ENCODE measurements around the gene NOL6. TPM values are rescaled to one million over a fixed set of nuclear protein-coding genes. Genes with fewer than 3 reads are reported as not detected.

The NOL6 gene
- total and polyA plus RNA-seq, 7 experiments from 2014 or later, result 14.2 to 48.0 (median 43.8) TPM

GRCh38 chr9:33450621-33451146 is 23.0 kb downstream of the NOL6 start:
- intact Hi-C loops (cut with micrococcal nuclease), result no loop called here
- ChIA-PET CTCF (interaction anchor here (0.6 to 8.5 kb wide), 5 partner anchors 16 to 76 kb away, joined by 3 to 134 read pairs (median 4); partner anchors contain the start of gene NOL6), POLR2A (interaction anchor here (1.0 to 2.6 kb wide), 3 partner anchors 9 to 22 kb away, joined by 3 to 17 read pairs (median 4); partner anchors contain the start of gene NOL6)
- Histone ChIP-seq H3K27ac (ENCODE audit: low read depth, low read length) (no peak overlapping the region), H3K4me1 (ENCODE audit: control insufficient read depth in 2 of 2, insufficient read depth in 2 of 2, low read length in 2 of 2) (peaks cover 42 to 46% of the 10 kb centered on the region in 2 donors), H3K9me3 (ENCODE audit: control insufficient read depth in 2 of 3, low read length in 3 of 3) (no peaks in the 10 kb centered on the region), H3K27me3 (ENCODE audit: control insufficient read depth in 2 of 2, insufficient read depth in 2 of 2, low read length in 2 of 2) (no peaks in the 10 kb centered on the region), H3K36me3 (ENCODE audit: control insufficient read depth in 2 of 3, insufficient read depth in 3 of 3, low read length in 3 of 3) (no peaks in the 10 kb centered on the region), H3K4me3 (ENCODE audit: low read length) (no peak overlapping the region)
- Mint-ChIP-seq H3K4me3 (peak overlapping the region in 1 of 10 donors; percentile 45), H3K27me3 (no peaks in the 10 kb centered on the region), H3K9me3 (no peaks in the 10 kb centered on the region), H3K4me1 (peaks cover 40 to 65% (median 56%) of the 10 kb centered on the region in 7 donors), H3K27ac (peak overlapping the region in 6 of 9 donors; percentile 14 to 82 (median 48)), H3K36me3 (peaks cover 0 to 4% (median 0%) of the 10 kb centered on the region in 5 donors)
- ATAC-seq (no peak), DNase-seq (no peak)

- Mint-ChIP-seq H3K4me3 (peak overlapping the region in 1 of 10 donors; percentile 16), H3K27me3 (no peaks in the 10 kb centered on the region), H3K4me1 (peaks cover 45 to 71% (median 61%) of the 10 kb centered on the region in 7 donors), H3K36me3 (peaks cover 0 to 9% (median 2%) of the 10 kb centered on the region in 5 donors), H3K9me3 (peaks cover 0 to 2% (median 0%) of the 10 kb centered on the region in 11 donors), H3K27ac (peak overlapping the region in 3 of 9 donors; percentile 63 to 94 (median 68))
- no peak overlapping the region for H3K27ac ChIP-seq (ENCODE audit: low read depth, low read length)
- CTCF ChIA-PET, result interaction anchor here (1.1 to 8.5 kb wide), 3 partner anchors 12 to 35 kb away, joined by 3 to 134 read pairs (median 52); no protein-coding TSS in a partner anchor
- no peak for DNase-seq
- POLR2A ChIA-PET, result interaction anchor here (0.8 to 2.6 kb wide), 2 partner anchors 17 to 23 kb away, joined by 3 to 17 read pairs; partner anchors contain the start of gene NOL6
- no peaks in the 10 kb centered on the region for H3K36me3 ChIP-seq (ENCODE audit: control insufficient read depth in 2 of 3, insufficient read depth in 3 of 3, low read length in 3 of 3)
- ATAC-seq, result no peak
- H3K4me1 ChIP-seq (ENCODE audit: control insufficient read depth in 2 of 2, insufficient read depth in 2 of 2, low read length in 2 of 2), result peaks cover 50 to 51% of the 10 kb centered on the region in 2 donors
- intact Hi-C loops (cut with micrococcal nuclease), result no loop called here
- no peaks in the 10 kb centered on the region for H3K27me3 ChIP-seq (ENCODE audit: control insufficient read depth in 2 of 2, insufficient read depth in 2 of 2, low read length in 2 of 2)
- H3K4me3 ChIP-seq (ENCODE audit: low read length), result no peak overlapping the region
- H3K9me3 ChIP-seq (ENCODE audit: control insufficient read depth in 2 of 3, low read length in 3 of 3), result no peaks in the 10 kb centered on the region
These were observed 24.0 kb downstream of the NOL6 start for GRCh38 chr9:33449715-33450114.

- H3K9me3 ChIP-seq (ENCODE audit: control insufficient read depth in 2 of 3, low read length in 3 of 3), result no peaks in the 10 kb centered on the region
- ChIA-PET CTCF (interaction anchor here (1.0 to 8.5 kb wide), 8 partner anchors 10 to 74 kb away, joined by 5 to 134 read pairs (median 12); partner anchors contain the start of gene NOL6), POLR2A (interaction anchor here (0.7 to 5.8 kb wide), 13 partner anchors 9 to 158 kb away, joined by 3 to 102 read pairs (median 6); partner anchors contain the start of genes NFX1 and NOL6)
- intact Hi-C loops (cut with micrococcal nuclease), result loop anchor here (1.0 kb wide), 5 partner anchors 10 to 158 kb away; partner anchors contain the start of gene NFX1 (in 1 of the 2)
- H3K9me3 Mint-ChIP-seq, result peaks cover 0 to 2% (median 0%) of the 10 kb centered on the region in 11 donors
- H3K27ac Mint-ChIP-seq, result peak overlapping the region; percentile 81 to 96 (median 92)
- H3K36me3 Mint-ChIP-seq, result peaks cover 0 to 17% (median 4%) of the 10 kb centered on the region in 5 donors
- H3K27ac ChIP-seq (ENCODE audit: low read depth, low read length), result peak overlapping the region; percentile 85
- peak overlapping the region; percentile 86 for H3K4me3 ChIP-seq (ENCODE audit: low read length)
- peaks cover 31 to 68% (median 53%) of the 10 kb centered on the region in 7 donors for H3K4me1 Mint-ChIP-seq
- ATAC-seq (no peak), DNase-seq (peak in 1 of 9 donors; percentile 14)
- H3K27me3 ChIP-seq (ENCODE audit: control insufficient read depth in 2 of 2, insufficient read depth in 2 of 2, low read length in 2 of 2), result no peaks in the 10 kb centered on the region
- no peaks in the 10 kb centered on the region for H3K27me3 Mint-ChIP-seq
- H3K4me3 Mint-ChIP-seq, result peak overlapping the region; percentile 86 to 98 (median 93)
- peaks cover 0 to 12% (median 9%) of the 10 kb centered on the region in 3 experiments for H3K36me3 ChIP-seq (ENCODE audit: control insufficient read depth in 2 of 3, insufficient read depth in 3 of 3, low read length in 3 of 3)
- H3K4me1 ChIP-seq (ENCODE audit: control insufficient read depth in 2 of 2, insufficient read depth in 2 of 2, low read length in 2 of 2), result peaks cover 34 to 44% of the 10 kb centered on the region in 2 donors
These were observed 25.7 kb downstream of the NOL6 start for GRCh38 chr9:33447799-33448553.

- no peaks in the 10 kb centered on the region for H3K9me3 ChIP-seq (ENCODE audit: control insufficient read depth in 2 of 3, low read length in 3 of 3)
- intact Hi-C loops (cut with micrococcal nuclease), result loop anchor here (1.0 kb wide), 9 partner anchors 9 to 157 kb away; partner anchors contain the start of gene NFX1 (in 2 of the 2)
- no peaks in the 10 kb centered on the region for H3K27me3 ChIP-seq (ENCODE audit: control insufficient read depth in 2 of 2, insufficient read depth in 2 of 2, low read length in 2 of 2)
- CTCF ChIA-PET, result interaction anchor here (0.6 to 8.5 kb wide), 10 partner anchors 10 to 160 kb away, joined by 3 to 134 read pairs (median 8); partner anchors contain the start of gene NOL6
- H3K4me1 ChIP-seq (ENCODE audit: control insufficient read depth in 2 of 2, insufficient read depth in 2 of 2, low read length in 2 of 2), result peaks cover 27 to 36% of the 10 kb centered on the region in 2 donors
- peak within 1 kb of the TSS; percentile 85 for H3K27ac ChIP-seq (ENCODE audit: low read depth, low read length)
- ATAC-seq (peak; percentile 79), DNase-seq (peak; percentile 59 to 77 (median 72))
- peaks cover 0 to 20% (median 15%) of the 10 kb centered on the region in 3 experiments for H3K36me3 ChIP-seq (ENCODE audit: control insufficient read depth in 2 of 3, insufficient read depth in 3 of 3, low read length in 3 of 3)
- no peaks in the 10 kb centered on the region for H3K27me3 Mint-ChIP-seq
- peak within 1 kb of the TSS; percentile 81 to 97 (median 96) for H3K27ac Mint-ChIP-seq
- POLR2A ChIA-PET, result interaction anchor here (0.6 to 5.8 kb wide), 17 partner anchors 9 to 160 kb away, joined by 3 to 102 read pairs (median 4); partner anchors contain the start of genes NFX1 and NOL6
- H3K4me1 Mint-ChIP-seq, result peaks cover 23 to 60% (median 45%) of the 10 kb centered on the region in 7 donors
- H3K36me3 Mint-ChIP-seq, result peaks cover 0 to 21% (median 4%) of the 10 kb centered on the region in 5 donors
- peak within 1 kb of the TSS; percentile 89 to 98 (median 94) for H3K4me3 Mint-ChIP-seq
- peak within 1 kb of the TSS; percentile 86 for H3K4me3 ChIP-seq (ENCODE audit: low read length)
- peaks cover 0 to 2% (median 0%) of the 10 kb centered on the region in 11 donors for H3K9me3 Mint-ChIP-seq
These were observed 26.6 kb downstream of the NOL6 start, which contains the start of gene AQP3 for GRCh38 chr9:33446946-33447798. AQP3 (minus strand) TSS chr9:33447593; CDS start chr9:33447530, 63 bp downstream.

GRCh38 chr9:33446240-33446945 is 27.3 kb downstream of the NOL6 start:
- Mint-ChIP-seq H3K27ac (peak overlapping the region; percentile 81 to 97 (median 95)), H3K4me3 (peak overlapping the region; percentile 89 to 98 (median 94)), H3K27me3 (no peaks in the 10 kb centered on the region), H3K36me3 (peaks cover 0 to 24% (median 4%) of the 10 kb centered on the region in 5 donors), H3K9me3 (peaks cover 0 to 2% (median 0%) of the 10 kb centered on the region in 11 donors), H3K4me1 (peaks cover 23 to 59% (median 45%) of the 10 kb centered on the region in 7 donors)
- no peaks in the 10 kb centered on the region for H3K9me3 ChIP-seq (ENCODE audit: control insufficient read depth in 2 of 3, low read length in 3 of 3)
- H3K4me1 ChIP-seq (ENCODE audit: control insufficient read depth in 2 of 2, insufficient read depth in 2 of 2, low read length in 2 of 2), result peaks cover 27 to 36% of the 10 kb centered on the region in 2 donors
- no peaks in the 10 kb centered on the region for H3K27me3 ChIP-seq (ENCODE audit: control insufficient read depth in 2 of 2, insufficient read depth in 2 of 2, low read length in 2 of 2)
- H3K4me3 ChIP-seq (ENCODE audit: low read length), result peak overlapping the region; percentile 86
- ChIA-PET CTCF (interaction anchor here (0.6 to 8.5 kb wide), 7 partner anchors 16 to 159 kb away, joined by 3 to 134 read pairs (median 17); partner anchors contain the start of gene NOL6), POLR2A (interaction anchor here (0.7 to 5.8 kb wide), 11 partner anchors 12 to 159 kb away, joined by 3 to 102 read pairs (median 6); partner anchors contain the start of genes NFX1 and NOL6)
- DNase-seq, result peak in 8 of 9 donors; percentile 52 to 77 (median 68)
- peak overlapping the region; percentile 85 for H3K27ac ChIP-seq (ENCODE audit: low read depth, low read length)
- H3K36me3 ChIP-seq (ENCODE audit: control insufficient read depth in 2 of 3, insufficient read depth in 3 of 3, low read length in 3 of 3), result peaks cover 0 to 27% (median 20%) of the 10 kb centered on the region in 3 experiments
- peak; percentile 69 for ATAC-seq
- intact Hi-C loops (cut with micrococcal nuclease), result loop anchor here in 1 of 2 donors (1.0 kb wide), 7 partner anchors 8 to 156 kb away; partner anchors contain the start of gene NFX1
